PC-3 (cell line): Measurements from ENCODE around the gene CUEDC1. TPM values are rescaled to one million over a fixed set of nuclear protein-coding genes. Genes with fewer than 3 reads are reported as not detected.

Experiments
- ATAC-seq: fragments of 200-7000 bp; cut with Tn5 transposase; 2 replicates; pipeline ENCODE4 v1.9.1; 2020; ENCODE audit warnings: mild to moderate bottlenecking, moderate library complexity
- BruUV-seq: library from RNA; stranded (reverse); fragments of 400-500 nt; replicated peaks from 2 replicates; lab custom pipeline; 2021; lab: Mats Ljungman, UMichigan
- CTCF ChIA-PET: fragments of 300-600 bp; sonication (Branson Sonifier 250); formaldehyde crosslinking; loops from one replicate; lab custom pipeline; 2022; ENCODE audit warnings: antibody characterized with exemption; lab: Charles Lee
- POLR2A ChIA-PET: fragments of 300-600 bp; sonication (Branson Sonifier 250); formaldehyde crosslinking; loops from one replicate; lab custom pipeline; 2022; ENCODE audit warnings: antibody characterized with exemption; ENCODE audit not compliant: unreplicated experiment; lab: Charles Lee
- DNase-seq: peaks from one replicate; pipeline ENCODE4 v3.0.0-alpha.2; 2015
- H2AFZ ChIP-seq: fragments of 300-600 bp; sonication (generic); 2 replicates; pipeline ENCODE4 v1.6.0; 2016; ENCODE audit warnings: antibody characterized with exemption, low read length
- H3F3A ChIP-seq: fragments of 300-600 bp; sonication (generic); one replicate; pipeline ENCODE4 v1.6.0; 2017; ENCODE audit warnings: antibody characterized with exemption, low read length, control low read depth, mild to moderate bottlenecking; ENCODE audit not compliant: unreplicated experiment
- H3K27ac ChIP-seq: fragments of 300-600 bp; sonication (generic); 2 replicates; pipeline ENCODE4 v1.5.1; 2016; ENCODE audit warnings: mild to moderate bottlenecking, low read length
- H3K27me3 ChIP-seq: fragments of 300-600 bp; sonication (generic); 2 replicates; pipeline ENCODE4 v1.6.1; 2016; ENCODE audit warnings: low read length, mixed read lengths
- H3K36me3 ChIP-seq: fragments of 300-600 bp; sonication (generic); 2 replicates; pipeline ENCODE4 v1.6.1; 2016; ENCODE audit warnings: low read depth, mixed run types, low read length, mixed read lengths
- H3K4me1 ChIP-seq: fragments of 300-600 bp; sonication (generic); 2 replicates; pipeline ENCODE4 v1.5.1; 2016; ENCODE audit warnings: low read length; ENCODE audit not compliant: insufficient read depth
- H3K4me2 ChIP-seq: fragments of 300-600 bp; sonication (generic); 2 replicates; pipeline ENCODE4 v1.6.0; 2016; ENCODE audit warnings: low read length
- H3K4me3 ChIP-seq: fragments of 300-600 bp; sonication (generic); 2 replicates; pipeline ENCODE4 v1.5.1; 2016; ENCODE audit warnings: mild to moderate bottlenecking, low read length, mixed read lengths
- H3K79me2 ChIP-seq: fragments of 300-600 bp; sonication (generic); 2 replicates; pipeline ENCODE4 v1.6.1; 2017; ENCODE audit warnings: low read length, mixed read lengths
- H3K9ac ChIP-seq: fragments of 300-600 bp; sonication (generic); 2 replicates; pipeline ENCODE4 v1.6.0; 2016; ENCODE audit warnings: mild to moderate bottlenecking, low read length
- H3K9me2 ChIP-seq: fragments of 300-600 bp; sonication (generic); replicated peaks from 2 replicates; pipeline ENCODE4 v1.6.1; 2016; ENCODE audit warnings: mixed run types, low read length, mixed read lengths
- H3K9me3 ChIP-seq: fragments of 300-600 bp; sonication (generic); 2 replicates; pipeline ENCODE4 v1.6.1; 2016; ENCODE audit warnings: low read length, mixed read lengths
- H4K20me1 ChIP-seq: fragments of 300-600 bp; sonication (generic); 2 replicates; pipeline ENCODE4 v1.6.1; 2016; ENCODE audit warnings: low read length, mixed read lengths
- CTCF ChIP-seq: fragments of 300-600 bp; sonication (generic); conservative IDR thresholded peaks from 2 replicates; pipeline ENCODE4 v1.5.1; 2017; ENCODE audit warnings: antibody characterized with exemption, low read depth, mild to moderate bottlenecking, low read length
- EZH2 ChIP-seq: fragments of 300-600 bp; sonication (generic); IDR thresholded peaks from one replicate; pipeline ENCODE4 v1.6.1; 2017; ENCODE audit warnings: antibody characterized with exemption, mild to moderate bottlenecking, low read length; ENCODE audit not compliant: unreplicated experiment
- EZH2phosphoT487 ChIP-seq: fragments of 300-600 bp; sonication (generic); IDR thresholded peaks from 2 replicates; pipeline ENCODE4 v1.6.1; 2018; ENCODE audit warnings: mild to moderate bottlenecking, antibody characterized with exemption, low read length, borderline replicate concordance
- intact Hi-C: fragments of 100-400 bp; cut with micrococcal nuclease; formaldehyde crosslinking; loops from 2 replicates; pipeline ENCODE4 v1.9.0; 2023
- total RNA-seq: library from RNA; depleted of rRNA; stranded (reverse); fragments of >200 nt; gene quantifications from 2 replicates; pipeline ENCODE4 v1.2.3, GENCODE V29; 2014

Gene CUEDC1
- total RNA-seq, 1 experiment from 2014 or later: 31.6 TPM

GRCh38 chr17:57982452-57983170 lies 27.4 kb upstream of the CUEDC1 start:
- ChIA-PET CTCF (interaction anchor here (1.1 kb wide), 1 partner anchor 90 kb away, joined by 3 read pairs; no protein-coding TSS in a partner anchor), POLR2A (no interaction called here)
- Histone ChIP-seq H3K36me3 (peaks cover 73% of the 10 kb centered on the region), H3K9ac (no peak overlapping the region), H4K20me1 (peaks cover 43% of the 10 kb centered on the region), H3K4me1 (peaks cover 35% of the 10 kb centered on the region), H3K9me3 (no peaks in the 10 kb centered on the region), H3K4me2 (peak overlapping the region; percentile 2; the same call in 1 of the 2 replicates), H3K27ac (no peak overlapping the region), H2AFZ (no peak overlapping the region), H3K79me2 (peaks cover 92% of the 10 kb centered on the region), H3K9me2 (no peaks in the 10 kb centered on the region), H3F3A (peaks cover 6% of the 10 kb centered on the region), H3K4me3 (no peak overlapping the region), H3K27me3 (no peaks in the 10 kb centered on the region)
- no peak for DNase-seq
- ATAC-seq: no peak
- intact Hi-C loops: no loop called here
- no TSS peak for BruUV-seq
- TF ChIP-seq EZH2phosphoT487 (no peak), CTCF (no peak), EZH2 (no peak)

GRCh38 chr17:57980522-57980921 lies 25.3 kb upstream of the CUEDC1 start:
- CTCF ChIA-PET: no interaction called here
- Histone ChIP-seq H3K27ac (no peak overlapping the region), H3K4me2 (no peak overlapping the region), H4K20me1 (peaks cover 39% of the 10 kb centered on the region), H3K9ac (no peak overlapping the region), H3K27me3 (no peaks in the 10 kb centered on the region), H3K9me3 (no peaks in the 10 kb centered on the region), H3K36me3 (peaks cover 92% of the 10 kb centered on the region), H3F3A (no peaks in the 10 kb centered on the region), H3K79me2 (peaks cover 86% of the 10 kb centered on the region), H3K4me3 (no peak overlapping the region), H2AFZ (no peak overlapping the region), H3K9me2 (no peaks in the 10 kb centered on the region), H3K4me1 (peaks cover 31% of the 10 kb centered on the region)
- ATAC-seq (no peak), DNase-seq (no peak)
- POLR2A ChIA-PET: interaction anchor here (0.6 kb wide), 1 partner anchor 188 kb away, joined by 3 read pairs; no protein-coding TSS in a partner anchor
- BruUV-seq: no TSS peak
- intact Hi-C loops: no loop called here
- TF ChIP-seq EZH2phosphoT487 (no peak), EZH2 (no peak), CTCF (no peak)

- TF ChIP-seq EZH2 (no peak), CTCF (no peak), EZH2phosphoT487 (no peak)
- Histone ChIP-seq H3K4me2 (no peak overlapping the region), H3F3A (no peaks in the 10 kb centered on the region), H3K27ac (no peak overlapping the region), H3K9me2 (no peaks in the 10 kb centered on the region), H2AFZ (no peak overlapping the region), H3K27me3 (no peaks in the 10 kb centered on the region), H4K20me1 (peaks cover 27% of the 10 kb centered on the region), H3K9ac (no peak overlapping the region), H3K9me3 (no peaks in the 10 kb centered on the region), H3K4me1 (peaks cover 16% of the 10 kb centered on the region), H3K4me3 (no peak overlapping the region), H3K79me2 (peaks cover 71% of the 10 kb centered on the region), H3K36me3 (peaks cover 94% of the 10 kb centered on the region)
- no TSS peak for BruUV-seq
- no peak for ATAC-seq
- intact Hi-C loops: no loop called here
- ChIA-PET POLR2A (no interaction called here), CTCF (no interaction called here)
- no peak for DNase-seq
These were observed 23.9 kb upstream of the CUEDC1 start for GRCh38 chr17:57979076-57979475.
